GM21737 (cell line): Measurements from ENCODE around the gene BCAS4.

Experiments
- ATAC-seq: cut with Tn5 transposase; IDR thresholded peaks from one replicate; pipeline ENCODE4 v1.9.1; 2021; ENCODE audit warnings: mild to moderate bottlenecking, moderate library complexity; ENCODE audit not compliant: unreplicated experiment

BCAS4 gene

DNA sequence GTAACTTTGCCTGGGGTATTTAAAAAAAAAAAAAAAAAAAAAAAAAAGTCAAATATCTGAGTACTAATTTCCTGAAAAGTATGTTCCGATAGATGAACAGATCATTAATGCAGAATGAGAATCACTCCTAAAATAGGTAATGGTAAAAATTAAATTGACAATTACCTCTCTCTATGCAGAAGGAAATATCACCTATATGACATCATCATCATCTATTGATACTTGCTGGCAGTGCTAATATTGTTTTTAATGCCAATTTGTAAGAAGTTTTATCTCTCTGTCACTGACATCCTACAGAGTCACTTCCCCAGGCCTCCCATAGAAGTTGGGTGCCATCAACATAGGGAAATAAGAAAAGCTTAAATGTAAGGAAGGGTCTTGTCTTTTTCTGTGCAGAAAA lies 106.4 kb downstream of the BCAS4 start:
- no peak for ATAC-seq

DNA sequence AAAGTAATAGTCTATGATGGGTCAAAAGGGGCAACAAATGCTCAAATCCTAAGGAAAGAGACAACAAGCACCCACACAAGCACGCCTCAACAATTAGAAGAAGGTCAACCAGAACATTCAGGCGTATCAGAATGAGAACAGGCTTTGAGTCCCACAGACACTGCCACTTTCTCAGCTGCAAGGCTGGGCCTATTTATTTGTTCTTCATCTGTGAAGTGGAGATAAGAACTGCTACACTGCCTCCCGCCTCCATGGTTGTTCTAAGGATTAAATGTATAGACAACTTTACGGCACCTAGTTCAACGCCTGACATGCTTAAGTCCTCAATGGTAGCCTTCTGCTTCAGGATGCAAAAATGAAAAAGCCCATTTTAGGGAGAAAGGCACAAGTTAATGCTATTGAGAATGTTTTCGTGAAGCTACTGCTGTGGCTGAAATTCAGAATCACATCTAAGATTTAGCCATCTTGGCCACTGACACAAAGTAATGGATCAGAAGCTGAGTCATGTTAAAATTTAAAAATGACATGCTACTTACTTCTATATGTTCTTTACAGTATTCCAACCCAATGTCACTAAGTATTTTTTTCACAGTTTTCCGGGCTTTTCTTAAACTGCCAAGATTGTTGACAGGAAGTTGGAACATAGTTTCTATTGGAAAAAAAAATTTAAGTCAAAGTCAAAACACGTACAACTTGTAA lies 108.6 kb downstream of the BCAS4 start:
- ATAC-seq = no peak

DNA sequence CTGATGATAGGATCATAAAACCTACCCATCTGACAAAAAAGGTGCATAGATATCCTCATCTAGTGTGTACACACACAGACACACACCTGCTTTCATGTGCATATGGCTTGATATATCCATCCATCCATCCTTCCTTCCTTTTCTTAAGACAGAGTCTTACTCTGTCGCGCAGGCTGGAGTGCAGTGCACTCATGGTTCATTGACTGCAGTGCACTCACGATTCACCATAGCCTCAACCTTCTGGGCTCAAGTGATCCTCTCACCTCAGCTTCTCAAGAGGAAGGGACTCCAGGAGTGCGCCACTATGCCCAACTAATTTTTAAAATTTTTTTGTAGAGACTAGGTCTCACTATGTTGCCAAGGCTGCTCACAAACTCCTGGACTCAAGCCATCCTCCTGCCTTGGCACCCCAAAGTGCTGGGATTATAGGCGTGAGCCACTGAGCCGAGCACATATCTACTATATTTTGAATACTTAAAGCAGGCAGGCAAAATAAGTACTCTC lies 109.3 kb downstream of the BCAS4 start:
- ATAC-seq = no peak

DNA sequence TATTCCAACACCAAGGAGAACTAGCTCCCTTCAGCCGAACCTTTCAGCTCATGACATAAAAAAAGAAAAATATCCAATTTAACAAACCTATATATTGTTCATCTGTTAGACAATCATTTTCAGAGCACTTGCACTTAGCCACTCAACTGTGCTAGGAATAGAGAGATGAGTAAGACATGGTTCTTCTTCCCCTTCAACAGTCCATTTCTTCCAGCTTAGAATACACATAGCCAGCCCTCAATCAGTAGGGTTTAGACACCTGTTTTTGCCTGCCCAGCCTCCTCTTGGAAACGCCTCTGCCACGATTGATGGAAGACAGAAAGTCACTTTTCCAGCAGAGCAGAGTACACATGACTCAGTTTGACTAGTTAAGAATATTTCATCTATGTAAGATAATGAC lies 114.6 kb downstream of the BCAS4 start:
- ATAC-seq = no peak

DNA sequence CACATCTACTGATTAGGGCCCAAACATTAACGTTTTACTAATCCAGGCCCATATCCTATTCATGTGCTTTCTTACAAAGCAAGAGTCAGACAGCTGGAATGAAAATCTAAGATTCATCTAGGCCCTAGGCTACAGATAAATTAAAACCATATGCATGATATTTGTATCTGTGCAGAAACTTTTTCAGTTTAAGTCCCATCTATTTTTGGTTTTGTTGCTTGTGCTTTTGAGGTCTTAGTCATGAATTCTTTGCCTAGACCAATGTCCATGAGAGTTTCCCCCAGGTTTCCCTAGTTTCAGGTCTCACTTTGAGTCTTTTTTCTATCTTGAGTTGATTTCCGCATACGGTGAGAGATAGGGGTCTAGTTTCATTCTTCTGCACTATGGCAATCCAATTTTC lies 116.2 kb downstream of the BCAS4 start:
- no peak for ATAC-seq

DNA sequence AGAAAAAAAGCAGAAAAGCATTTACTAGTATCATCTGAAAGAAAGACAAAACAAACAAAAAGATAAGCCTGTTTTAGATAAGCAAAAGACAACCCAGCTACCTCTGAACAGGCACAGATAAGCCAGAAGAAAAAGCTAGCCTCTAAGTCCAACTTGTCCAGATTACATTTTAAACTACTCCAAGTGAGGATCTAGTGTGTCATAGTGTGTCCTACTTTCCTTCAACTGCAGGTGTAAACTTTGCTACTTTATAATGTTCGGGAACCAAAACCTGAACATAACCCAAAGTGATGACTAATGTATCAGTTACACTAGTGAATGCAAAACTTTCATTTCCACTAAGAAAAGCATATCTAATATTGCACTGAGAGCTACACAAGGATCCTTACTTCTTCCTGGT lies 116.9 kb downstream of the BCAS4 start:
- no peak for ATAC-seq

DNA sequence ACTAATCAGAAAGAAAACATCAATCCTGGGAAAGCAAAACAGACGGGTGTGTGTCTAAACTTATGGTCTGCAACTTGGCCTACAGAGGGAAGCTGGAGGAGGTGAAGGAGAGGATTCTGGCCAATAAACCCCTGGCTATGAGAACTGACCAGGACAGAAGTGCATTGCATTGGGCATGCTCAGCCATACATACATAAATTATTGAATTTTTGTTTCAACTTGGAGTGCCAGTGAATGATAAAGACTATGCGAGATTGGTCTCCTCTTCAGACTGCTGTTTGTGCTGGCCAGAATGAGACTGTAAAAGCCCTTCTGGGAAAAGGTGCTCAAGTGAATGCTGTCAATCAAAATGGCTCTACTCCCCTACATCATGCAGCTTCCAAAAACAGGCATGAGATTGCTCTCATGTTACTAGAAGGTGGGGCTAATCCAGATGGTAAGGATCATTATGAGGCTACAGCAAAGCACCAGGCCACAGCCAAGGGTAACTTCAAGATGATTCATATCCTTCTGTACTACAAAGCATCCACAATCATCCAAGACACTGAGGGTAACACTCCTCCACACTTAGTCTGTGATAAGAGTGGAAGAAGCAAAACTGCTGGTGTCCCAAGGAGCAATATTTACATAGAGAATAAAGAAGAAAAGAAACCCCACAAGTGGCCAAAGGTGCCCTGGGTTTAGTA lies 119.0 kb downstream of the BCAS4 start:
- no peak for ATAC-seq

DNA sequence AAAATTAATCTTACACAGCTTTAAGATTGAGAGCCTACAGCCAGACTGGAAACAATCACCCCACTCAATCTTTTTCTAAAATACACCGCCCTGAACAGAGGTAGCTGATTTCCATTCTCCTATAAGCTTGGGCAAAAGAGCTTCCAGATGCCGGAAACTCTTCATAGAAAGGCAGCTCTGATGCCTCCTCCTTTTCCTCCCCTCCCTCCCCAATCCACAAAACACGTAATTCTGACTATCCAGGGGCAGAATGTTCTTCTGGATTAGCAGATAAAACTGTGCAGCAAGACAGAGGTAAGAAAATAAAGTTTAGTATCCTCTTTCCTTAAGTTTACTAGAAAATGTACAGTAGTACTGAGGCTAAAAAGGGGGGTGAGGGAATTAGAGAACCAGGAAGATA lies 120.6 kb downstream of the BCAS4 start:
- ATAC-seq = no peak

DNA sequence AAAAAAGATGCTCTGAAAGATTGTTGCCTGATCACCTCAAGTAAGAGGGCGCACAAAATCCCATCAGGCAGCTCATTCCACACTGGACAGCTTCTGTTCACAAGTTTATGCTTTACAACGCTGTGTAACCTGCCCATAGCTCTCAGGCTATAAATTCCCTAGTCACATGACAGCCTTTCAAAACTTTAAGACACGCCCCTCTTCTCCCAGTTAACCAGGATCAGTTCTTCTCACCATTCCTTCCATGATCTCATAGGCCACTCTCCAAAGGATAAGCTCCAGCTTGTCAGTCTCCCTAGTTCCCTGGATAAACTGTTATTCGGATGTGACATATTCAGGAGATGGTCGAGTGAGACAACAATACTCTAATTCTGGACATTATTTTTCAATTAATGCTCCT lies 121.4 kb downstream of the BCAS4 start:
- ATAC-seq = no peak

DNA sequence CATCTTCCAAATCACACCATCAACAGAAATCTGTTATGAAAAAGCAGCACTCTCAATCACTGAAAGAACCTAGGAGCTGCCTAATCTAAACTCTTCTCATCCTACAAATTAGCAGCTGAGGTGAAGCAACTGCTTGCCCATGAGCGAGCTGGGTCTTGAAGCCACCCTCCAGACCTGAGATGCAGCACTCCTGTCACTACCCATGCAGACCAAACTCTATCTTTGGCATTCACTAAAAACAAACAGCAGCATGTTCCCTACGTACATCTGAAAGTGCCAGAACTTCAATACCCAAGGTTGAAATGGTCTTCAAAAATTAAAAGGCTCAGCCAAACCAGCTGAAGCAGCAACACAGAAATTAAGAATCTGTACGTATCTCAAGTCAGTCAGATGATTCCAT lies 122.1 kb downstream of the BCAS4 start:
- ATAC-seq = no peak

DNA sequence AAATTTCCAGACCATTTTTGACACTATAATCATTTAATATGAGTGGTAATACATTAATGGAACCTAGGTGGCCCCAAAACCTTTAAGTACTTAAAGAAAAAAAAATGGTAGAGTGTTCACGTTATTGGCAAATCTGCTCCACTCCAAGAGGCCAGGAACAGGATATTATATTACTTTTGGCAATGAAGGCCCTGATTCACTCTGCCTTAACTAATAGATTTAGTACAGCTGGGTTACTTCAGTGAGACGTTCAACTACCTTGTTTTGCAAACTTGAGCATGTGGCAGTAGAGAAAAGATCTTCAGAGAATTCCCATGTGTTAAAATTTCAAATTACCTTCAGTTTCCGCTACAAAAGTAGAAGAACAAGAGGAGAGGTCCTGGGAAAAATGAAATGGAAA lies 123.5 kb downstream of the BCAS4 start:
- ATAC-seq = no peak

DNA sequence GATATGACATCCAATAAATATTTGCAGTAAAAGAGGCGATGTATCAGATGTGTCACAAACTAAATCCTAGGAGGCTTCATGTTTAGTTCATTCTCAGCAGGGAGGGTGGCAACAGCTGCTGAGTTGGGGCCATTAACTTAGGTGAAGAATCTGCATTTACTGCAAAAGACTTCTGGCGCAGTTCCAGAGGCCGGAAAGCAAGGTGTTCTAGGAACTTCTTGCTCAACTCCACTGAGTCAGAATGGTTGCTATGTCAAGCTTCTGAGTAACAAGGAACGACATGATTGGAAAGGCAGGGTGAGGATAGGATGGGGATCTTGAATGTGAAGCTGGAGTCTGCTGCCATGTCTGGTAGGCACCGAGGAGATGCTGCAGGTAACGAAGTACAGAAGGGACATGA lies 124.7 kb downstream of the BCAS4 start:
- ATAC-seq = no peak

DNA sequence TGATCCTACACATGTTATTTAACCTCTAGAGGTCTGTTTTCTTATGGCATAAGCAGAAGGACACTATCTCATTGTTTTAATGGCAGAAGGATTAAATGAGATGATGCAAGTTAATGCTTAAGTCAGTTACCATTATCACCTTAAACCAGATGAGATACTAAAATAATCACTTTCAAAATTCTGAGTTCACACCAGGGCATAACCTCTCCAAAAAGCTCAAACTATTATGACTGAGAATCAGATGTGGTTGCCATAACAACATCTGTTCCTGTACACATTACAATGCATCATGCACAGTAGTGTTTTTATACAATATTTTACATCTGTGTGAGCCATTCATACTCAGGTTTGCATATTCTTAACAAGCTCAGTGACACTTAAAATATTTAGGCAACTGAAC lies 126.1 kb downstream of the BCAS4 start:
- no peak for ATAC-seq

DNA sequence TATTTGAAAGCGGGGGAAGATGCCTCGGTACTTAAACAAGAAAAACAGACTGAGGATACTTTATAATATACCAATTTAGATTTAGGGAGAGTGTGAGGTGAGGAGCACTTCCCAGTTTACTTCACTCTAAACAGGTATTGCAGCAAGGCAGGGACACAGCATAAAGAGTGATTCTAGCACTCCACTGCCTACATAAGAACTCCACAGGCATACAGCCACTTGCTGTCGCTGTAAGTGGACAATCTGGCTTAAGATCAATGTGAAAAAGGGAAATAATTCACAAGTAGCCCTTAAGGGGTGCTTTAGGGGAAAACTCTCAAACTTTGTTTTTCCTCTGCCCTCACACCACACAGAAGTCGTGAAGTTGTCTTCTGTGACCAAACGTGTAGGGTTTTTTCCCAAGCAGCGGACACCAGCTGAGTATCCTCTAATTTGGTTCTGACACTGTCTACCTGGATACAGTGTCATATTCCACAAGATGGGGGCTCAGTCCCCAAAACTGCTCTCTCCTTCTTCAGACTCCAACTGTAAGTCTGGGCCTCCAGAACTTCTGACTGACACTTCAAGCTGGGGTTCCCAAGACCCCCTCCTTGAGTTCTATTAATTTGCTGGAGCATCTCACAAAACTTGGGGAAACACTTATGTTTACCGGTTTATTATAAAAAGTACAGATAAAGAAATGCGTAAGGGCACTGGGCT lies 127.1 kb downstream of the BCAS4 start:
- no peak for ATAC-seq

DNA sequence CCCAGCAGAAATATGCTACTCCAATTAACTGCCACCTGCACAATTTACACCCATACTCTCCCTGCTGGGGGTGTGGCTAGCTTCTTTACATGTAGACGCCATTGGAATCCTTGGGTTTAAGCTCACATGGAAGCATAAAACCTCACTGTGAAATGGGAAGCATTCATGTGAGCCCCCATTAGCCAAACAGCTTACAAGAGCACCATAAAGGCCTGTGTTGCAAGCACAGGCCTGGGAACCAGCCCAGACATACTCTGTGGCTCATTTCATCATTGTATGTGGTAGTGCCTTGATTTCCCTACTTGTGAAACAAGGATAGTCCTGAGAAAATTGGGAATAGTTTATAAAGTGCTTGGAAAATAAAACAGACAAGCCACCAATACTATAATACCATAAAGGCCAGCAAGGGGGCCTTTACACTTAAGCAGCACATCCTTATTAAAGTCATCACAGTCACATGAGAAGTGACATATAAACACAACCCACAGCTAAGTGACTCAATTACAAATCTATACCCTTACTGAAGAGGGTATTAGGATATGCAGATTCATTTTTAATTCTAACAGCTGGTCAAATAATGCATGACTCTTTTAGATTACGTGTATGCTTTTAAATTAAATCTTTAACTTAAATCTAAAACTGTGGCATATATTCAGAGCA lies 129.5 kb downstream of the BCAS4 start:
- no peak for ATAC-seq

DNA sequence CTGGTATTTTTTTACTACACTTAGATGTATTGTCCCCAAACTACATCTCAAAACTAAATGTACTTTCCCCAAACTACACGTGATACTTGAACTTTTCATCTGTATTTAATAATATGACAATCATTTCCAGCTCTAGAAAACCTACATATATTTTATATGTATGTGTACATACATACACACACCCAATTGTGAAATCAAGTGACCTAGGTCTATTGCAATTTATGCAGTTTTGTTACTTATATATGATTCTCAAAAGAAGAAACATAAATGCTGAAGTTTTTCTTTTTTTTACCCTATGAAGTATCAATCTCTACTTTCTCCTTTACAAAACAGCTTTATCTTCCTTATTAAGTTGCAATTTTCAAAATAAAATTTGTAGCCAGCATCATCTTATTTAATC lies 131.7 kb downstream of the BCAS4 start:
- ATAC-seq = no peak
